CD4-positive, alpha-beta memory T cell (primary cell): Measurements from ENCODE around the gene CAMKK2. TPM values are rescaled to one million over a fixed set of nuclear protein-coding genes. Genes with fewer than 3 reads are reported as not detected.
A peak's percentile ranks its signal among the peaks of the same experiment; 100 is the strongest.

ENCODE experiments used
- CTCF ChIA-PET: fragments of 350-600 bp; sonication (Branson Sonifier 250); formaldehyde crosslinking; loops from one replicate; lab custom pipeline; 2021; ENCODE audit warnings: inconsistent platforms; ENCODE audit not compliant: partially characterized antibody; lab: Charles Lee
- POLR2A ChIA-PET: fragments of 350-600 bp; sonication (Branson Sonifier 250); formaldehyde crosslinking; loops from one replicate; lab custom pipeline; 2021; ENCODE audit not compliant: partially characterized antibody; lab: Charles Lee
- DNase-seq, 5 donors: peaks; one replicate each; pipeline versions ENCODE4 v3.0.0 to v3.0.0-alpha.2; 2020 to 2022; ENCODE audit warnings: mixed read lengths in 1 of 5
- H3K27ac ChIP-seq: one replicate; pipeline ENCODE4 v1.7.0; 2013; ENCODE audit warnings: low read depth, low read length
- H3K27me3 ChIP-seq: 2 replicates; pipeline ENCODE4 v1.7.0; 2013; ENCODE audit warnings: mild to moderate bottlenecking, low read length, moderate library complexity; ENCODE audit not compliant: insufficient read depth
- H3K36me3 ChIP-seq: 2 replicates; pipeline ENCODE4 v1.7.0; 2013; ENCODE audit warnings: mild to moderate bottlenecking, low read length, moderate library complexity; ENCODE audit not compliant: insufficient read depth
- H3K4me1 ChIP-seq: 2 replicates; pipeline ENCODE4 v1.7.0; 2013; ENCODE audit warnings: mild to moderate bottlenecking, low read length, moderate library complexity; ENCODE audit not compliant: insufficient read depth
- H3K4me3 ChIP-seq, 2 donors: one replicate each; pipeline ENCODE4 v1.7.0; 2013; ENCODE audit warnings: low read length in 2 of 2, mild to moderate bottlenecking in 1 of 2
- H3K9me3 ChIP-seq, 2 donors: one replicate each; pipeline ENCODE4 v1.7.0; 2013; ENCODE audit warnings: low read length in 2 of 2, control low read depth in 1 of 2; ENCODE audit not compliant: control insufficient read depth in 1 of 2
- H3K27ac Mint-ChIP-seq, 7 donors: one replicate each; pipeline ENCODE4 v1.8.0; 2020 to 2021; ENCODE audit warnings: mixed read lengths in 7 of 7, mild to moderate bottlenecking in 6 of 7, inconsistent platforms in 3 of 7, moderate library complexity in 3 of 7
- H3K27me3 Mint-ChIP-seq, 2 donors: one replicate each; pipeline ENCODE4 v1.8.0; 2020 to 2021; ENCODE audit warnings: mixed read lengths in 2 of 2
- H3K36me3 Mint-ChIP-seq, 2 donors: one replicate each; pipeline ENCODE4 v1.8.0; 2020 to 2021; ENCODE audit warnings: mixed read lengths in 2 of 2, inconsistent platforms in 1 of 2, mild to moderate bottlenecking in 1 of 2
- H3K4me1 Mint-ChIP-seq, 4 donors: one replicate each; pipeline ENCODE4 v1.8.0; 2020 to 2021; ENCODE audit warnings: mixed read lengths in 4 of 4, mild to moderate bottlenecking in 1 of 4
- H3K4me3 Mint-ChIP-seq, 8 donors: one replicate each; pipeline ENCODE4 v1.8.0; 2020 to 2021; ENCODE audit warnings: mixed read lengths in 8 of 8, mild to moderate bottlenecking in 7 of 8, moderate library complexity in 6 of 8, inconsistent platforms in 3 of 8
- H3K9me3 Mint-ChIP-seq, 8 donors: one replicate each; pipeline ENCODE4 v1.8.0; 2020 to 2021; ENCODE audit warnings: mixed read lengths in 8 of 8, mild to moderate bottlenecking in 5 of 8, inconsistent platforms in 3 of 8, moderate library complexity in 1 of 8
- intact Hi-C: fragments of 100-400 bp; cut with micrococcal nuclease; formaldehyde crosslinking; loops from one replicate; pipeline ENCODE4 v1.15.1; 2023
- polyA plus RNA-seq, 2 donors: library from polyadenylated mRNA; unstranded; fragments of 300-500 nt; fragmentation: Illumina TruSeq; gene quantifications; one replicate each; pipeline ENCODE4 v1.2.3, GENCODE V29; 2021
- total RNA-seq, 2 experiments: library from RNA; stranded (reverse); gene quantifications; one replicate each; pipeline ENCODE4 v1.2.3, GENCODE V29; 2021

Gene CAMKK2
- total RNA-seq (10 to 100 TPM; 17.0 to 20.0 TPM), polyA plus RNA-seq (10 to 100 TPM; 13.4 to 20.6 TPM)

DNA sequence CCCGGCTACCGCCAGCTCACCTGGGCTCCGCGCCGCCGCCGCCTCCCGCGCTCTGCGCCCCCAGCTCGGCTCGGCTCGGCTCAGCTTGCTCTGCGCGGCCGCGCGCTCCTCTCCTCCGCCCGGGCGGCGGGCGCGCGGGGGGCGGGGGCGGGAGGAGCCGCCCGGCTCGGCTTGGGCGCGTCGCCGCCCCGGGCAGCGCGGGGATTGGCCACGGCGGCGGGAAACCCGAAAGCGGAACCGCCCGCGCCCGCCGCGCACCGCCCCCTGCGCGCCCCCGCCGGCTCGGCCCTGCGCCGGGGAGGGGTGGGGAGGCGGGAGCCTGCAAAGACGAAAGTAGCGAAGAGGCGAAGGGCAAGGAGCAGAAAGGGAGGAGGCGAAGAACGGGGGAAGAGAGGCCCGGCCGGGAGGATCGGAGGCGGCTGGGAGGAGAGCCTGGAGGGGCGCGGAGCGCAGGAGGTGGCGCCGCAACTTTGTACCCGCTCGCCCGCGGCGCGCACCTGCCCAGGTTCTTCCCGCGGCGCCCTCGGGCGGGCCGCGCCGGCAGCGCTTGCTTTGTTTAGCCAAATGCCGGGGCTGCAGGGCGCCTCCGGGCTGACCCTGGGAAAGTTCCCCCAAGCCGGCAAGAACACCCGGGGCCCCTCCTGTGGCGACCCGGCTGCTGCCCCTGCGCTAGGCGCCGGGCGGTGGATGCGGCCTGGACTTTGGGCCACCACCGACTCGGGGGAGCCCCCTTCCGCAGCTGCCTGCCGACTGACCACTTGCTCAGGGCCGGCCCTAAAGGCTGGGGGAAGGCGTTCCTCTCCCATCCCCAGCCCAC is at the start of gene CAMKK2:
Gene CAMKK2 (minus strand): TSS at position 92 of the 817 bp plus-strand sequence. CDS start 22,183 bp downstream, outside the sequence.
- H3K27ac ChIP-seq: peak within 1 kb of the TSS; percentile 66
- peaks cover 26% of the 10 kb centered on the region for H3K4me1 ChIP-seq
- H3K27me3 Mint-ChIP-seq: no peaks in the 10 kb centered on the region
- peak within 1 kb of the TSS in 6 of 7 donors; percentile 78 to 93 (median 88) for H3K27ac Mint-ChIP-seq
- peaks cover 0 to 8% of the 10 kb centered on the region in 2 donors for H3K36me3 Mint-ChIP-seq
- H3K4me3 ChIP-seq: peak within 1 kb of the TSS; percentile 53 to 82
- no peaks in the 10 kb centered on the region for H3K27me3 ChIP-seq
- no peaks in the 10 kb centered on the region for H3K36me3 ChIP-seq
- H3K9me3 ChIP-seq: no peaks in the 10 kb centered on the region
- DNase-seq: peak; percentile 87 to 94 (median 91)
- H3K4me3 Mint-ChIP-seq: peak within 1 kb of the TSS; percentile 87 to 94 (median 90)
- intact Hi-C loops: loop anchor here (1.0 kb wide), 4 partner anchors 55 to 168 kb away; partner anchors contain the start of genes ANAPC5 and P2RX4
- ChIA-PET CTCF (interaction anchor here (0.6 to 1.4 kb wide), 3 partner anchors 9 to 58 kb away, joined by 3 to 5 read pairs (median 3); no protein-coding TSS in a partner anchor), POLR2A (interaction anchor here (0.6 to 4.2 kb wide), 6 partner anchors 16 to 104 kb away, joined by 3 to 28 read pairs (median 7); partner anchors contain the start of genes ANAPC5 and RNF34)
- H3K4me1 Mint-ChIP-seq: peaks cover 8 to 23% (median 18%) of the 10 kb centered on the region in 4 donors
- no peaks in the 10 kb centered on the region for H3K9me3 Mint-ChIP-seq

DNA sequence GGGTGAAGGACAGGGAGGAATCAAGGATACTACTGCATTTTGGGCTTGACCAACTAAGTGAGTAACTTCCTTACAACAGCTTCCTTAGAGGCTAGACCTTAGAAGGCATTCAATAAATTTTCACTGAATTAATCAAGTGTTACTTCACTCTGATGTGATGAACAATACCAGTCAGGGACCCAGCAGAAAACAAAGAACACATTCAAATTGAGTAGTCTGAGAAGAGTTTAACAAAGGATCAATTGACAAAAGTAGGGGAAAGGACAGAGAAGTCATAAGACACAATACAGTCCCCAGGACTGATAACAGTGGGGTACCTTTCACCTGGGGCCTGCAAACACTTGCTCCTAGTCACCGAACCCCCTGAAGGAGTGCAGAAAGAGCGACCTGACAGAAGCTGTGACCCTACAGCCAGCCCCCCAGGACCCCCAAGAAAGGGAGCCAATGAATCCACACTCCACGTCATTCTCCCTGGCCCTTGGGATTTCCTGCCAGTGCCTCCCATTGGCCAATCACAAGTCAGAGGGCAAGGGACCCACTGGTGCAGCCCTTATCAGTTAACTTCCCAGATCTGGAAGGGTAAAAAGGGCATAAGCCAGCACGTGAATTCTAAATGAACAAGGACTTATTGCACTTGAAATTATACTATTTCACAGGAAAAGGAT is 48.8 kb upstream of the CAMKK2 start:
- no peak for DNase-seq
- Mint-ChIP-seq H3K9me3 (peaks cover 0 to 2% (median 0%) of the 10 kb centered on the region in 8 donors), H3K4me3 (no peak overlapping the region), H3K4me1 (peaks cover 13 to 32% (median 18%) of the 10 kb centered on the region in 4 donors), H3K36me3 (peaks cover 54 to 58% of the 10 kb centered on the region in 2 donors), H3K27me3 (no peaks in the 10 kb centered on the region), H3K27ac (peak overlapping the region in 6 of 7 donors; percentile 3 to 77 (median 40))
- H3K27me3 ChIP-seq: no peaks in the 10 kb centered on the region
- H3K36me3 ChIP-seq: peaks cover 50% of the 10 kb centered on the region
- no peak overlapping the region for H3K27ac ChIP-seq
- H3K9me3 ChIP-seq: no peaks in the 10 kb centered on the region
- H3K4me3 ChIP-seq: no peak overlapping the region
- ChIA-PET CTCF (interaction anchor here (2.2 to 3.1 kb wide), 2 partner anchors 10 to 11 kb away, joined by 12 to 23 read pairs; no protein-coding TSS in a partner anchor), POLR2A (no interaction called here)
- H3K4me1 ChIP-seq: peaks cover 6% of the 10 kb centered on the region
- intact Hi-C loops: no loop called here

DNA sequence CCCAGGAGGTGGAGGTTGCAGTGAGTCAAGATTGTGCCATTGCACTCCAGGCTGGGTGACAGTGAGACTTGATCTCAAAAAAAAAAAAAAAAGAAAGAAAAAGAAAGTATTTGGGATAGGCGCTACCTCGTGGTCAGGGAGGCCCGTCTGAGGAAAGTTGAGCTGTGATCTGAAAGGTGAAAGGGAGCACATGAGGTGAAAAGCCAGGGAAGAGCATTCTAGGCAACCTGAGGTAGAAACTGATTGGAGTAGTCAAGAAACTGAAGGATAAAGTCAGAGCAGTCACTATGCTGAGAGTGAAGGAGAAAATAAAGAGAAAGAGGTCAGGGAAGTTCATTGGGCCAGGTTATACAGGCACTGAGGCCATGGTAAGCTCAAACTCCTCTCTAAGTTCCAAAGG is 48.0 kb upstream of the CAMKK2 start:
- Mint-ChIP-seq H3K4me3 (no peak overlapping the region), H3K36me3 (peaks cover 54 to 60% of the 10 kb centered on the region in 2 donors), H3K27me3 (no peaks in the 10 kb centered on the region), H3K9me3 (peaks cover 0 to 2% (median 0%) of the 10 kb centered on the region in 8 donors), H3K27ac (peak overlapping the region in 4 of 7 donors; percentile 16 to 68 (median 30)), H3K4me1 (peaks cover 13 to 28% (median 17%) of the 10 kb centered on the region in 4 donors)
- Histone ChIP-seq H3K27me3 (no peaks in the 10 kb centered on the region), H3K36me3 (peaks cover 50% of the 10 kb centered on the region), H3K9me3 (no peaks in the 10 kb centered on the region), H3K27ac (no peak overlapping the region), H3K4me1 (no peaks in the 10 kb centered on the region), H3K4me3 (no peak overlapping the region)
- POLR2A ChIA-PET: no interaction called here
- DNase-seq: no peak
- intact Hi-C loops: no loop called here
- CTCF ChIA-PET: interaction anchor here (2.2 kb wide), 1 partner anchor 10 kb away, joined by 12 read pairs; no protein-coding TSS in a partner anchor

DNA sequence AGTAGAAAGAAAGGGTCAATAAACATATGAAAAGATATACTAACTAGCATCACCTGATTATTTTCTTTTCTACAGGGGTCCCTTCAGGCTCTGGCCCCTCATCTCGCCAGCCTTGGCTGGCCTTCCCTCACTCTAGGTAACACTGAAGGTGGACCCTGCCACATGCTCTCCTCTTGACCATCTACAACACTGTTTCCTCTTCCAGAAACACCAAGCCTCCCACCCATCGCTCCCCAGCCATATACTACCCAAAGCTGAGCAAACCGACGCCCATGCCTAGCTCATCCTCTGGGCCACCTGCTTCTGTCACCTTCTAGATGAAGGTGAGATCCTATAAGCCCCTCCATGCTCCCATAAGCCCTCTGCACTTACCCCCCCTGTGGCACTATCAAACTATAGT is 40.9 kb upstream of the CAMKK2 start:
- Mint-ChIP-seq H3K27me3 (no peaks in the 10 kb centered on the region), H3K36me3 (peaks cover 26 to 49% of the 10 kb centered on the region in 2 donors), H3K9me3 (peaks cover 0 to 2% (median 0%) of the 10 kb centered on the region in 8 donors), H3K27ac (peak overlapping the region in 1 of 7 donors; percentile 80), H3K4me3 (no peak overlapping the region), H3K4me1 (peaks cover 2 to 6% (median 4%) of the 10 kb centered on the region in 4 donors)
- intact Hi-C loops: no loop called here
- DNase-seq: no peak
- ChIA-PET POLR2A (interaction anchor here (0.7 to 1.2 kb wide), 2 partner anchors 14 to 15 kb away, joined by 3 read pairs; partner anchors contain the start of gene ANAPC5), CTCF (interaction anchor here (1.0 to 2.9 kb wide), 5 partner anchors 10 to 105 kb away, joined by 3 to 7 read pairs (median 4); no protein-coding TSS in a partner anchor)
- Histone ChIP-seq H3K4me3 (no peak overlapping the region), H3K27me3 (no peaks in the 10 kb centered on the region), H3K9me3 (no peaks in the 10 kb centered on the region), H3K4me1 (peaks cover 4% of the 10 kb centered on the region), H3K27ac (no peak overlapping the region), H3K36me3 (peaks cover 39% of the 10 kb centered on the region)

DNA sequence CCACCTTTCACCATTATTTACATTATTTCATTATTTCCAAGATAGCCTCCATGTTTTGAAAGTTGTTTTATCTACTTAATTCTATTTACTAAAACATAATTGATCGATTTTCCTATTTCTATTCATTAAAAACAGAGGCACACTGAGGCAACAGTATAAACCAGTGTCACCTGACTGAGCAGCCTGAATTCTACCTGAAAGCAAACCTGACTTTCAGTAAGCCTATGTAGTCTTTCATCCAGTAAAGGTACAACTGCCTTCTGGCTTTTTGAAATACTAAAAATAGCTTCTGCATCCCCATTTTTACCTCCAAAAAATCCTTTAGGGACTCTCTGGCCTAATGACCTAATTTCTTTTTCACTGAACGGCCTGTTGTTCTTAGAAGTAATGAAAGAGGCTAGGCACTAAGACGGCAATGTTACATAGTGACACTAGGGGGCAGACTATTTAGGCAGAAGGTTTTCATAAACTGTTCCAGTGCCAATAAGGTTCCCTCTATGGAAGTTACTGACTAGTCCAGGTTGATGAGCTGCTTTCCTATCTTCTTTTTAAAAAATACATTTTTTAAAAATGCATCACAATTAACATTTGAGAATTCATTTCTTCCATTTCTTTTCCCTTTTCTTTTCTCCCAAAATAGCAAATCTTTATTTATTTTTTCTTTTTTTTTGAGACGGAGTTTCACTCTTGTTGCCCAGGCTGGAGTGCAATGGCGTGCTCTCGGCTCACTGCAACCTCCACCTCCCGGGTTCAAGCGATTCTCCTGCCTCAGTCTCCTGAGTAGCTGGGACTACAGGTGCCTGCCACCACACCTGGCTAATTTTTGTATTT is 38.2 kb upstream of the CAMKK2 start:
- H3K4me1 Mint-ChIP-seq: peaks cover 2 to 6% (median 4%) of the 10 kb centered on the region in 4 donors
- intact Hi-C loops: loop anchor here (1.0 kb wide), 2 partner anchors 66 to 109 kb away; partner anchors contain the start of gene RNF34
- peak in 4 of 5 donors; percentile 52 to 58 (median 56) for DNase-seq
- H3K36me3 ChIP-seq: peaks cover 48% of the 10 kb centered on the region
- H3K27ac Mint-ChIP-seq: peak overlapping the region in 6 of 7 donors; percentile 36 to 89 (median 60)
- H3K36me3 Mint-ChIP-seq: peaks cover 36 to 64% of the 10 kb centered on the region in 2 donors
- POLR2A ChIA-PET: interaction anchor here (1.4 to 2.8 kb wide), 3 partner anchors 17 to 88 kb away, joined by 3 to 10 read pairs (median 5); partner anchors contain the start of gene RNF34
- H3K9me3 Mint-ChIP-seq: no peaks in the 10 kb centered on the region
- H3K4me3 ChIP-seq: no peak overlapping the region
- peaks cover 4% of the 10 kb centered on the region for H3K4me1 ChIP-seq
- peak overlapping the region; percentile 17 for H3K27ac ChIP-seq
- H3K27me3 ChIP-seq: no peaks in the 10 kb centered on the region
- H3K27me3 Mint-ChIP-seq: no peaks in the 10 kb centered on the region
- CTCF ChIA-PET: interaction anchor here (0.6 to 4.8 kb wide), 28 partner anchors 9 to 797 kb away, joined by 3 to 93 read pairs (median 5); partner anchors contain the start of genes ANAPC5 and RNF34
- H3K9me3 ChIP-seq: no peaks in the 10 kb centered on the region
- no peak overlapping the region for H3K4me3 Mint-ChIP-seq

DNA sequence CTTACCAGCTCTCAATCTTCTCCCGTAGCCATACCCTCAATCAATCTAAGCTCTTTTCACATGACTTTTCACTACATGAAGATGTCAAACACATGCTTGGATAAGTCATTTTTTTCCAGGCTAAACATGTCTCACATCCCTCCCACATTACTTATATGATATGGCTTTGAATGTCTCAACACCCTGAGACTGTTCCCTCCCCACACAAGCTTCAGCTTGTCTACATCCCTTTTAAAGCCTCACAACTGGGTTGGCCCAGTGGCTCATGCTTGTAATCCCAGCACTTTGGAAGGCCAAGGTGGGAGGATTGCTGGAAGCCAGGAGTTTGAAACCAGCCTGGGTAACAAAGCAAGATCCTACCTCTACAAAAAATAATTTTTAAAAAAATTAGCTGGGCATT is 37.2 kb upstream of the CAMKK2 start:
- peaks cover 4% of the 10 kb centered on the region for H3K4me1 ChIP-seq
- Mint-ChIP-seq H3K4me1 (peaks cover 2 to 6% (median 4%) of the 10 kb centered on the region in 4 donors), H3K27ac (peak overlapping the region in 1 of 7 donors; percentile 12), H3K27me3 (no peaks in the 10 kb centered on the region), H3K9me3 (no peaks in the 10 kb centered on the region), H3K36me3 (peaks cover 37 to 74% of the 10 kb centered on the region in 2 donors), H3K4me3 (no peak overlapping the region)
- H3K27me3 ChIP-seq: no peaks in the 10 kb centered on the region
- H3K9me3 ChIP-seq: no peaks in the 10 kb centered on the region
- CTCF ChIA-PET: interaction anchor here (1.1 to 4.8 kb wide), 9 partner anchors 9 to 335 kb away, joined by 3 to 93 read pairs (median 14); partner anchors contain the start of genes ANAPC5 and RNF34
- peaks cover 56% of the 10 kb centered on the region for H3K36me3 ChIP-seq
- no peak overlapping the region for H3K27ac ChIP-seq
- intact Hi-C loops: loop anchor here (1.0 kb wide), 2 partner anchors 67 to 110 kb away; partner anchors contain the start of gene RNF34
- DNase-seq: no peak
- no peak overlapping the region for H3K4me3 ChIP-seq
- POLR2A ChIA-PET: interaction anchor here (1.4 to 2.8 kb wide), 3 partner anchors 18 to 89 kb away, joined by 3 to 10 read pairs (median 5); partner anchors contain the start of gene RNF34
